ENCODE measurements around the gene BAHCC1. TPM values are rescaled to one million over a fixed set of nuclear protein-coding genes. Genes with fewer than 3 reads are reported as not detected.

BAHCC1 gene
- total and polyA plus RNA-seq, 10 of the 15 experiments (the other 5 are each of a cell fraction or from before 2014, with no cell fraction given), result 0.03 to 0.14 (median 0.11) TPM; not detected in 6

DNA sequence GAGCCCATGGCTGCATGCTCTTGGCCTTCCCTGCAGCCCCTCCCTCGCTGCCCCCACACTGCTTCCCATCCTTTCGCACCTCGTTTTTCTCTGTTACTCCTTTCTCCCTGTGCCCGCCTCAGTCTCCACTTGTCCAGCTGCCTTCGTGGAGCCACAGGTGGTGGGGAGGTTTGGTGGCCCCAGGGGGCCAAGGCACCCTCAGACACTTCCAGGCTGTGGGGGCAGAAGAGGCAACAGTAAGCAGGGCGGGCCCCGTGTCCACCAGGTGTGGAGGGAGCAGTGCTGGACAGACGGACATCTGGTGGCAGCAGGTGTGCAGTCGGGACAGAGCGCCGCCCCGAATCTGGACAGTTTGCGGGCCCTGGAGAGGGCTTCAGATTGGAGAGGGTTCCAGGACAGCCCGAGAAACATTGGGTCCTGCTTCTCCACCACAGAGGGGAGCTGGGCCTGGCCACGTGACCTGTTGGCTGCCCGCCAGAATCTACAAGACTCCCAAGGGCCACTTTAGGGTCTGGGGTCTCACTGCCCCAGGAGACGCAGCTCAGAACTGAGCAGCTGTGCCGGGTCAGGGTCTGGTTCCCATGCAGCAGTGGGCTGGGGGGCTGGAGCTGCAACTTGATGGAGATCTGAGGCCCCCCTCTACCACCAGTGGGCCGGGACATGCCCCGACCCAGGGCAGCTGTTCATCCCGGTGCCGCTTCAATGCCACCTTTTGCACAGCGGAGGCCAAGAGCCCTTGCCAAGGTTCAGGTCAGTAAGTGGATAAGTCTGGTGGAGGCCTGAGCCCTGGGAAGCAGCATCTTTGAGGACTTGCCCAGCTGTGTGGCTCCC, 22.8 kb downstream of the BAHCC1 start:
- no peaks in the 10 kb centered on the region for H3K79me2 ChIP-seq (ENCODE audit: control insufficient read depth, insufficient read depth, low read length)
- no peaks in the 10 kb centered on the region; a peak in 1 of 4 replicates for H3K27me3 ChIP-seq (replicated peaks in 1 of 2; ENCODE audit: control insufficient read depth in 2 of 2, insufficient read depth in 2 of 2, low read length in 1 of 2)
- ChIA-PET RAD21 (ENCODE audit: unreplicated experiment) (no interaction called here), POLR2A (no interaction called here), CTCF (no interaction called here), SMC1A (ENCODE audit: uncharacterized antibody, unreplicated experiment) (no interaction called here)
- H4K20me1 ChIP-seq (ENCODE audit: control insufficient read depth, insufficient read depth), result no peaks in the 10 kb centered on the region
- H3K4me2 ChIP-seq (ENCODE audit: control insufficient read depth, insufficient read depth), result no peak overlapping the region
- WGBS (ENCODE audit: insufficient coverage, insufficient replicate concordance, low lambda C conversion rate, missing lambda C conversion rate), result 45% methylated on average over 23 of the region's 23 CpGs
- no peaks in the 10 kb centered on the region for H3K4me1 ChIP-seq (ENCODE audit: control insufficient read depth, insufficient read depth, low read length)
- H3K9ac ChIP-seq (ENCODE audit: control insufficient read depth, insufficient read depth, low read length), result no peak overlapping the region
- intact Hi-C loops (cut with micrococcal nuclease; ENCODE audit: unreplicated experiment), result no loop called here
- DNase-seq (ENCODE audit: low read depth, low spot score) (no peak), ATAC-seq (no peak), FAIRE-seq (no peak)
- in situ Hi-C loops (cut with MboI), result no loop called here
- TF ChIP-seq, protein P1, sequence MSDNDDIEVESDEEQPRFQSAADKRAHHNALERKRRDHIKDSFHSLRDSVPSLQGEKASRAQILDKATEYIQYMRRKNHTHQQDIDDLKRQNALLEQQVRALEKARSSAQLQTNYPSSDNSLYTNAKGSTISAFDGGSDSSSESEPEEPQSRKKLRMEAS (IDR thresholded peaks at IDR 0.05; ENCODE audit: low read depth, low read length), result no peak
- TF ChIP-seq, protein P2, sequence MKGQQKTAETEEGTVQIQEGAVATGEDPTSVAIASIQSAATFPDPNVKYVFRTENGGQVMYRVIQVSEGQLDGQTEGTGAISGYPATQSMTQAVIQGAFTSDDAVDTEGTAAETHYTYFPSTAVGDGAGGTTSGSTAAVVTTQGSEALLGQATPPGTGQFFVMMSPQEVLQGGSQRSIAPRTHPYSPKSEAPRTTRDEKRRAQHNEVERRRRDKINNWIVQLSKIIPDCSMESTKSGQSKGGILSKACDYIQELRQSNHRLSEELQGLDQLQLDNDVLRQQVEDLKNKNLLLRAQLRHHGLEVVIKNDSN (IDR thresholded peaks at IDR 0.05; ENCODE audit: borderline replicate concordance, extremely low read length, insufficient read depth, low read depth, low read length), result peak; percentile 22
- no peak for TF ChIP-seq ZNF274 (IDR thresholded peaks at IDR 0.05; ENCODE audit: insufficient read depth, insufficient read length)
- TF ChIP-seq, protein P3, sequence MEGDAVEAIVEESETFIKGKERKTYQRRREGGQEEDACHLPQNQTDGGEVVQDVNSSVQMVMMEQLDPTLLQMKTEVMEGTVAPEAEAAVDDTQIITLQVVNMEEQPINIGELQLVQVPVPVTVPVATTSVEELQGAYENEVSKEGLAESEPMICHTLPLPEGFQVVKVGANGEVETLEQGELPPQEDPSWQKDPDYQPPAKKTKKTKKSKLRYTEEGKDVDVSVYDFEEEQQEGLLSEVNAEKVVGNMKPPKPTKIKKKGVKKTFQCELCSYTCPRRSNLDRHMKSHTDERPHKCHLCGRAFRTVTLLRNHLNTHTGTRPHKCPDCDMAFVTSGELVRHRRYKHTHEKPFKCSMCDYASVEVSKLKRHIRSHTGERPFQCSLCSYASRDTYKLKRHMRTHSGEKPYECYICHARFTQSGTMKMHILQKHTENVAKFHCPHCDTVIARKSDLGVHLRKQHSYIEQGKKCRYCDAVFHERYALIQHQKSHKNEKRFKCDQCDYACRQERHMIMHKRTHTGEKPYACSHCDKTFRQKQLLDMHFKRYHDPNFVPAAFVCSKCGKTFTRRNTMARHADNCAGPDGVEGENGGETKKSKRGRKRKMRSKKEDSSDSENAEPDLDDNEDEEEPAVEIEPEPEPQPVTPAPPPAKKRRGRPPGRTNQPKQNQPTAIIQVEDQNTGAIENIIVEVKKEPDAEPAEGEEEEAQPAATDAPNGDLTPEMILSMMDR (IDR thresholded peaks at IDR 0.05 in 2 of 3, conservative IDR thresholded peaks at IDR 0.05 in 1 of 3; ENCODE audit: control insufficient read depth in 2 of 3, extremely low read depth in 1 of 3, insufficient read depth in 1 of 3, low read depth in 3 of 3, low read length in 3 of 3), result no peak
- TF ChIP-seq, protein P4, sequence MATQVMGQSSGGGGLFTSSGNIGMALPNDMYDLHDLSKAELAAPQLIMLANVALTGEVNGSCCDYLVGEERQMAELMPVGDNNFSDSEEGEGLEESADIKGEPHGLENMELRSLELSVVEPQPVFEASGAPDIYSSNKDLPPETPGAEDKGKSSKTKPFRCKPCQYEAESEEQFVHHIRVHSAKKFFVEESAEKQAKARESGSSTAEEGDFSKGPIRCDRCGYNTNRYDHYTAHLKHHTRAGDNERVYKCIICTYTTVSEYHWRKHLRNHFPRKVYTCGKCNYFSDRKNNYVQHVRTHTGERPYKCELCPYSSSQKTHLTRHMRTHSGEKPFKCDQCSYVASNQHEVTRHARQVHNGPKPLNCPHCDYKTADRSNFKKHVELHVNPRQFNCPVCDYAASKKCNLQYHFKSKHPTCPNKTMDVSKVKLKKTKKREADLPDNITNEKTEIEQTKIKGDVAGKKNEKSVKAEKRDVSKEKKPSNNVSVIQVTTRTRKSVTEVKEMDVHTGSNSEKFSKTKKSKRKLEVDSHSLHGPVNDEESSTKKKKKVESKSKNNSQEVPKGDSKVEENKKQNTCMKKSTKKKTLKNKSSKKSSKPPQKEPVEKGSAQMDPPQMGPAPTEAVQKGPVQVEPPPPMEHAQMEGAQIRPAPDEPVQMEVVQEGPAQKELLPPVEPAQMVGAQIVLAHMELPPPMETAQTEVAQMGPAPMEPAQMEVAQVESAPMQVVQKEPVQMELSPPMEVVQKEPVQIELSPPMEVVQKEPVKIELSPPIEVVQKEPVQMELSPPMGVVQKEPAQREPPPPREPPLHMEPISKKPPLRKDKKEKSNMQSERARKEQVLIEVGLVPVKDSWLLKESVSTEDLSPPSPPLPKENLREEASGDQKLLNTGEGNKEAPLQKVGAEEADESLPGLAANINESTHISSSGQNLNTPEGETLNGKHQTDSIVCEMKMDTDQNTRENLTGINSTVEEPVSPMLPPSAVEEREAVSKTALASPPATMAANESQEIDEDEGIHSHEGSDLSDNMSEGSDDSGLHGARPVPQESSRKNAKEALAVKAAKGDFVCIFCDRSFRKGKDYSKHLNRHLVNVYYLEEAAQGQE (IDR thresholded peaks at IDR 0.05; ENCODE audit: low read depth, low read length), result no peak
- TF ChIP-seq, protein P5, sequence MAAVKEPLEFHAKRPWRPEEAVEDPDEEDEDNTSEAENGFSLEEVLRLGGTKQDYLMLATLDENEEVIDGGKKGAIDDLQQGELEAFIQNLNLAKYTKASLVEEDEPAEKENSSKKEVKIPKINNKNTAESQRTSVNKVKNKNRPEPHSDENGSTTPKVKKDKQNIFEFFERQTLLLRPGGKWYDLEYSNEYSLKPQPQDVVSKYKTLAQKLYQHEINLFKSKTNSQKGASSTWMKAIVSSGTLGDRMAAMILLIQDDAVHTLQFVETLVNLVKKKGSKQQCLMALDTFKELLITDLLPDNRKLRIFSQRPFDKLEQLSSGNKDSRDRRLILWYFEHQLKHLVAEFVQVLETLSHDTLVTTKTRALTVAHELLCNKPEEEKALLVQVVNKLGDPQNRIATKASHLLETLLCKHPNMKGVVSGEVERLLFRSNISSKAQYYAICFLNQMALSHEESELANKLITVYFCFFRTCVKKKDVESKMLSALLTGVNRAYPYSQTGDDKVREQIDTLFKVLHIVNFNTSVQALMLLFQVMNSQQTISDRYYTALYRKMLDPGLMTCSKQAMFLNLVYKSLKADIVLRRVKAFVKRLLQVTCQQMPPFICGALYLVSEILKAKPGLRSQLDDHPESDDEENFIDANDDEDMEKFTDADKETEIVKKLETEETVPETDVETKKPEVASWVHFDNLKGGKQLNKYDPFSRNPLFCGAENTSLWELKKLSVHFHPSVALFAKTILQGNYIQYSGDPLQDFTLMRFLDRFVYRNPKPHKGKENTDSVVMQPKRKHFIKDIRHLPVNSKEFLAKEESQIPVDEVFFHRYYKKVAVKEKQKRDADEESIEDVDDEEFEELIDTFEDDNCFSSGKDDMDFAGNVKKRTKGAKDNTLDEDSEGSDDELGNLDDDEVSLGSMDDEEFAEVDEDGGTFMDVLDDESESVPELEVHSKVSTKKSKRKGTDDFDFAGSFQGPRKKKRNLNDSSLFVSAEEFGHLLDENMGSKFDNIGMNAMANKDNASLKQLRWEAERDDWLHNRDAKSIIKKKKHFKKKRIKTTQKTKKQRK (IDR thresholded peaks at IDR 0.05; ENCODE audit: low read depth, low read length), result no peak
- TF ChIP-seq SIX5 (IDR thresholded peaks at IDR 0.05; ENCODE audit: low read depth, low read length, severe bottlenecking), result no peak
- no peak for TF ChIP-seq KLF5 (IDR thresholded peaks at IDR 0.05; ENCODE audit: partially characterized antibody)
- TF ChIP-seq RAD21 (IDR thresholded peaks at IDR 0.05; ENCODE audit: insufficient read depth, low read depth, low read length), result no peak
- H3K36me3 ChIP-seq (ENCODE audit: control insufficient read depth in 2 of 2, insufficient read depth in 2 of 2, low read length in 1 of 2), result no peaks in the 10 kb centered on the region
- H2AFZ ChIP-seq (ENCODE audit: control insufficient read depth, low read depth, low read length), result no peak overlapping the region
- H3K27ac ChIP-seq (ENCODE audit: control insufficient read depth, insufficient read depth), result no peak overlapping the region
- H3K9me3 ChIP-seq (replicated peaks; ENCODE audit: control insufficient read depth, insufficient read depth, low read length), result no peaks in the 10 kb centered on the region
- BruUV-seq (replicated peaks), result no TSS peak
- no peak overlapping the region for H3K4me3 ChIP-seq
